Measurements from ENCODE around the gene MRM3.
"Not testable (repeated sequence)": the region's sequence is repeated elsewhere in the genome, so short reads cannot be mapped to it uniquely, and the experiment has no call there.

The MRM3 gene

DNA sequence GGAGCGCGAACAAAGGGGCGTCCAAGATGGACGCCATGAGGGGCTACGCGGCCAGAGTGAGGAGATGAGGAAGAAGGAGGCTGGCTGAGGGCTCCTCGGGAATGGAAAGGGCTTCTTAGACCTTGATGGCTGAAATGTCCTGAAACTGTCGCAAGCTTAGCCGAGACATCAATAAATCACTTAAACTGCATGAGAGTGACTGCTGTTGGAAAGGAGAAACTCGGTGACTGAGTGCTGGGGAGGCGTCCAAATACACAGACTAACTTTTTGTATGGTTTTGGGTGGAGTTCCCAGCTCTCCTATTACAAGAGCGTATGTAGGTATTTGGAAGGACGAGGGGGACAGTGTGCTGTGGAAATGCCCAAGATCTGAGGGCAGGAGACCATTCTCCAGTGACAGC is 28.7 kb upstream of the MRM3 start:
- DNase-seq (ENCODE audit: low read depth, low spot score), result no peak

DNA sequence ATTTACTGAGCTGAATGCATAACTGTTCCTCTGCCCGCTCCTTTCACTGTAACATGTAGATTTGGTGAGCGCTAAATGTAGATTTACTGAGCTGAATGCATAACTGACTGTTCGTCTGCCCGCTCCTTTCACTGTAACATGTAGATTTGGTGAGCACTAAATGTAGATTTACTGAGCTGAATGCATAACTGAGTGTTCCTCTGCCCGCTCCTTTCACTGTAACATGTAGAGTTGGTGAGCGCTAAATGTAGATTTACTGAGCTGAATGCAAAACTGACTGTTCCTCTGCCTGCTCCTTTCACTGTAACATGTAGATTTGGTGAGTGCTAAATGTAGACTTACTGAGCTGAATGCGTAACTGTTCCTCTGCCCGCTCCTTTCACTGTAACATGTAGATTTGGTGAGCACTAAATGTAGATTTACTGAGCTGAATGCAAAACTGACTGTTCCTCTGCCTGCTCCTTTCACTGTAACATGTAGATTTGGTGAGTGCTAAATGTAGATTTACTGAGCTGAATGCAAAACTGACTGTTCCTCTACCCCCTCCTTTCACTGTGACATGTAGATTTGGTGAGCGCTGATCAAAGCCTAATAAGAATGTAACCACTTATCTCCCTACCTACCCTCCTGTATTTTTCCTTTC is 26.7 kb upstream of the MRM3 start:
- DNase-seq (ENCODE audit: low read depth, low spot score), result not testable (repeated sequence)

DNA sequence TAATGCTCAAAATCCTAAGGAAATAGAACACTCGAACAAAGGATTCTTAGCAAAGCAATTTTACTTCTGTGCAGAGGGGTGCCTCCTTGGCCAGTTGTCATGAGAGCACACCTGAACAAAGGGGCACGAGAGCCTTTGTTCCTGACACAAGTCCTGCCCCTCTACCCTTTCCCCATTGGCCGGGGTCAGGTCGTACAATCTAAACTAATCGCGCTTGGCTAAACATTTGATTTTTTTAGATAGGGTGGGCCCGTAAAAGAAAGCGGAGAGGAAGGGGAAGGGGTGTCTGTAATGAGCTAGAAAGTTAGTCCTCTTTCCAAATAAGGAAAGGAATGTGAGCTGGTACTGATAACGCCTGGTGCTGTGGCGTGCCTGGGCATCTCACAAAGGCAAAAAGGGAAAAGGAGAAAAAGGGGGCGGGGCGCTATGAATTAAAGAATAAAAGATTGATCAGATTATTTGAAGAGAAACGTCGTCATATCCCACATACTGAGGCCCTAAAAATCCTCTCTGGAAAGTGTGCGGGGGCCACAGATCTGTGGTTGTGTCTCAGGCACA is 26.1 kb upstream of the MRM3 start:
- DNase-seq (ENCODE audit: low read depth, low spot score), result not testable (repeated sequence)

DNA sequence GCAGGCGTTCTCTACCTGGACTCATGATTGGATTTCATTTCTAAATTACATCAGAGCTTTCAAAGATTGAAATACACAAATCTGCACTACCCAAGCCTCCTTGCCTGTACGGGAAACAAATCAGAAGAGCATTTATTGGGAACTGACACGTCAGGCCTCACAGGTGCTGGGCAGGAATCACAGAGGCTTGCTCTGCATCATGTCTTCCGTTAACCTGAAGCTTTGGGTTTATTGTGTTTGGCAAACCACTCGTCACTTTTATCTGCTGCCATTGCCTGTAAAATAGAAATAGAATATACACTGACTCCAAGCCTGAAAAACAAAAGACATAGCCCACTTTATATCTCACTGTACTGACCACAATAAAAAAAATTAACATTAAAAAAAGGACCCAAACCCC is 22.2 kb upstream of the MRM3 start:
- no peak for DNase-seq (ENCODE audit: low read depth, low spot score)

DNA sequence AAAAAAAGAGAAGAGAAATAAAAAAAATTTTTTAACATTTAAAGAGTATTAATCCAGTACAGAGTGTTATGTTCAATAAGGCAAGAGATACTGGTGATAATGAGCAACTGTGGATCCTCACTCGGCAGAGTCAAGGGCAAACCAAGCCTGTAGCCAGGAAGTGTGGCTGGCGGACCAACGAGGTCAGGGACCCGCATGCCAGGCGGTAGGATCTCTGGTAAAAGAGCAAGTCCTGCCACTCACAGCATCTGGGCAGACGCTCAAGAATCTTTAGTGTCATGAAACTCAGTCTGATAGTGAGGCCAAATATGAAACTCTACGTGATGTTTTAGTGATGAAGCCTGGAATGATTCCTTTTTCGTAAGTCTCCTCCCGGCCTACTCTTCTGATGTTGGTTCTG is 21.8 kb upstream of the MRM3 start:
- no peak for DNase-seq (ENCODE audit: low read depth, low spot score)

DNA sequence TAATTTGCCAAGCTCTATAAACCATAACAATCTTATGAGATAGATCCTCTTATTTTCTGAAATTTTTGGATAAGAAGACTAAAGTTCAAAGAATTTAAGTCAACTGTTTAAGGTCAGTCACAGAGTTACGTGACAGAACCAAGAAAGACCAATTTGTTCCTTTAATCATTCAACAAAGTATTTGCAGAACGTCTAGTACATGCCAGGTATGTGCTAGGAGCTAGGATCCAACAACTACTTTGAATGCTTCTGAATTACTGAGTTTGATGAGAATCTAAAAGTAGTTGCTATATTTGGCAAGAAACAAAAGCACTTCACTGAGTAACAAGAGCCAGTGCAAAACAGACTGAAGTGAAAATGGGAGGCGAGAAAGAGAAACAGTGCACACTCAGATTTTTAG is 15.1 kb upstream of the MRM3 start:
- no peak for DNase-seq (ENCODE audit: low read depth, low spot score)

DNA sequence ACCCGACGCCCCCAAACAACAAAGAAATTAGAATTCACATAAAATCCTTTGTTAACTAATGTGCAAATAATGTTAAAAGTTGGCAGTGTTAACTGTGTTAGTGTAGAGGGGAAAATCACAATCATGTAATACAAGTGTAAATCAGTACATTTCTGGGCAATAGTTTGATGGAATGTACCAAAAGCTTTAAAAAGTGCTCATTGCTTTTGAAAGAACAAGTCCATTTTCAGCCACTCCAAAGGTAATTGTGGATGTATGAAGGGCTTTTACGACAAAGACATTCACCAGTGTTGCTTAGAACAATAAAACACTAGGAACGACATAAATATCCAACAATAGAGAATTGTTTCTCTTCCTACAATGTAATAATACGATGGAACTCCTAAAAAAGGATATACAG is 9.1 kb upstream of the MRM3 start:
- DNase-seq (ENCODE audit: low read depth, low spot score), result no peak

DNA sequence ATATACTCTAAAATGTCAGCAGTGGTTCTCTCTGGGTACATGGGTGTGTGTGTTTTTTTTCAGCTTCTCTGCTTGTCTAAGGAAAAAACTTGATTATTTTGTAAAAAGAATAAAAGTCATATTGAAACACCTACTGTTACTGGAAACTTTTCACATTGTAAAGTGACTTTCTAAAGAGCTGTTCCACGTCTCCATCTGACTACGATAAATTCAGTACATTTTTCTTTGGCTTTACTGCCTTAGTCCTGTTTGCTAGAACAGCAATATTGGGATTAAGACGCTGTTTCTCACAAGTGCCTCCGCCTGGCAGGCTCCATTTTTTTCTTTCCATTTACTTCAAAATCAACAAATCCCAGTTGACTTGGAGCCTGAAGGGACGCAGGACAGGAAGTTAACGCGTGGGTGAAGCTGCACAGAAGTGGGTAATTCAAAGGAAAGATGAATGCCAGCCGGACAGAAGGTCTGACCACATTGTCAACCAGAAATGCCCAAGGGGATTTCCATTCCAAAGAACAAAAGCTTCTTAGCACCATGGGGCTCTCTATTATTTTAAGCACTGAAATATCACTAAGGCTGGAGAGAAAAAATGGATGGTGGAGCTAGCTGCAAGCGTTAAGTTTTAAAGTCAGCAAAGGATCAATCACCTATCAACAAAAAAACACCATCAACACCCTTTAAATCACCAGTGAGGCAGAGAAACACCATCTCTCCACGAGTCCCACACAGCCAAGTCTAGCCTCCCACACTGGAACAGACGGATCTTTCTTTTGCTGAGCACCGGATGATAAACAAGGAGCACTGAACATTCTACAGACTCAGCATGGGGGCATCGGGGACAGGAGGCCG is 8.5 kb upstream of the MRM3 start:
- no peak for DNase-seq (ENCODE audit: low read depth, low spot score)

DNA sequence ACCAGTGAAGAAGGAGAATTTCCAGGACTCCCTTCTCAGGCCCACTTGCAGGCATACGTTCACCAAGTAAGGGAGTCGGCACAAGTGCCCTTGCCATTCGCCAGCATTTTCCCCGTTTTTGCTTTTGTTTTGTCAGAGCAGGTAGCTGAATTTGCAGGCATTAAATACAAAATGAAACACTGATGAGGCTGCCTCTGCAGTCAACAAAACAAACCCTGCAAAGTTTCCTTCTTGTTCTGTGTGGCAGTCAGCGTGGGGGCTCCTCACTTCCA is 7.9 kb upstream of the MRM3 start:
- DNase-seq (ENCODE audit: low read depth, low spot score), result no peak

DNA sequence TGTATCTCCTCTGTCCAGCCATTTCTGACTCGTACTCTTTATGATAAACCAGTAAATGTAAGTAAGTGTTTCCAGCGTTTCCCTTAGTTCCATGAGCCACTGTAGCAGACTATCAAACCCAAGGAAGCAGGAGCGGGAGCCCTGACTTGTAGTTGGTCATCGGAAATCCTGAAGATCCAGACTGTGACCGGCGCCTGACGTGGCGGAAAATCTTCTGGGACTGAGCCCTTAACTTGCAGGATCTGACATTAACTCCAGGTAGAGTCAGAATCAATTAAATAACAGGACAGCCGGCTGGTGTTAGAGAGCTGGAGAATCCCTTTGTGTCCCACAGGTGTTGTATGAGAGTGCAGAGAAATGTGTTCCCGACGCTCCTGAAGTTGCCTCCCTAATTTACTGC is 4.1 kb upstream of the MRM3 start:
- DNase-seq (ENCODE audit: low read depth, low spot score), result no peak

DNA sequence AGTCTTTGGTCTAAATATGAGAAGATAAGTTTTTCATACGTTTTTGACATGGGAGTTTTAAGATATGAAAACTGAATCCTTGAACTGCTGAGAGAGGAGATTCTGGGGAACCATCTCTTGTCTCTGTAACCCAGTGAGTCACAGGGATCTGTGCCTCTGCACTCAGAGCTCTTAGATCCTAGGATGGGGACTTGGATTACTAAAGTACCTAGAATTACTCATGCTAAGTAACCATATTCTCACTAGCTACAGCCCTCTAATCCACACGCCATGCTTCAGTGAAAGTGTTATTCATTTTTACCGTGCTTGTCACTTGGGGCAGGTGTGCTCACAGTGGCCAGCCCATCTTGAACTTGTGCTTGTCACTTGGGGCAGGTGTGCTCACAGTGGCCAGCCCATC is 2.0 kb downstream of the MRM3 start:
- no peak for DNase-seq (ENCODE audit: low read depth, low spot score)

DNA sequence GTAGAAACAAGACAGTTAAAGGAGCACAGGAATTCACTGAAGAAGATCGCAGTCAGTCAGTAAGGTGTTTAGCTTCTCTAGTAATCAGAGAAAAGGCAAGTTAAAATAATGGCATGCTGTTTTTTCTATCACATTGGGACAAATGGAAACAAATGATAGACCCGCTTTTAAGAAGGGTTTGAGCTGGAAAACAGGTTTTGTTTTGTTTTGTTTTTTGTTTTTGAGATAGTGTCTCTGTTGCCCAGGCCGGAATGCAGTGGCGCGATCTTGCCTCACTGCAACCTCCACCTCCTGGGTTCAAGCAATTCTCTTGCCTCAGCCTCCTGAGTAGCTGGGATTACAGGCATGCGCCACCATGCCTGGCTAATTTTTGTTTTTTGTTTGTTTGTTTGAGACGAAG is 3.7 kb downstream of the MRM3 start:
- DNase-seq (ENCODE audit: low read depth, low spot score), result not testable (repeated sequence)

DNA sequence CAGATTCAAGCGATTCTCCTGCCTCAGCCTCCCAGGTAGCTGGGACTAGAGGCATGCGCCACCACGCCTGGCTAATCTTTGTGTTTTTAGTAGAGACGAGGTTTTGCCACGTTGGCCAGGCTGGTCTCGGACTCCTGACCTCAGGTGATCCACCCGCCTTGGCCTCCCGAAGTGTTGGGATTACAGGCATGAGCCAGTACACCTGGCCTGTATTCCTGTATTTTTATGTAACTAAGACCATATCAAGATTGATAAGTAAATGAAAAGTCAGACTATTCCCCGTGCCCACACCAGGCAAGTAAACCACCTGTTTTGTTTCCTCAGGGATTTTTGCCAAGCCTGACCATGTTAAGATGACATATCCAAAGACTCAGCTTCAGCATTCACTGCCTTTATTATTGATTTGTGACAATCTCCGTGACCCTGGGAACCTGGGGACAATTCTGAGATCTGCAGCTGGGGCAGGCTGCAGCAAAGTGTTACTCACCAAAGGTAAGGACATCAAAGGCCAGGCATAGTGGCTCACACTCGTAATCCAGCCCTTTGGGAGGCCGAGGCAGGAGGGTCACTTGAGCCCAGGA is 5.6 kb downstream of the MRM3 start:
- DNase-seq (ENCODE audit: low read depth, low spot score), result no peak

DNA sequence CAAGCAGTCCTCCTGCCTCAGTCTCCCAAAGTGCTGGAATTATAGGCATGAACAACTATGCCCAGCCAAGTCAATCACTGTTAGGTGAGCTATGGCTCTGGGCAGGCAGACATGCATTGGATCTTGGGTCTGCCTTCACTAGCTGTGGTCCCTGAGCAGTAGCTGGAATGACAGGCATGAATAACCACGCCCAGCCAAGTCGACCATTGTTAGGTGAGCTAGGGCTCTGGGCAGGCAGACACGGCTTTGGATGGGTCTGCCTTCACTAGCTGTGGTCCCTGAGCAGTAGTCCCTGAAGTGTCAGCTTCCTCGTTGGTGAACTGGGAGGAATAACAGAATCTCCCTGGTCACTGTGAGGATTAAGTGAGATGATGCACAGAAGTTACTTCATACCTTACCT is 6.4 kb downstream of the MRM3 start:
- DNase-seq (ENCODE audit: low read depth, low spot score), result no peak

DNA sequence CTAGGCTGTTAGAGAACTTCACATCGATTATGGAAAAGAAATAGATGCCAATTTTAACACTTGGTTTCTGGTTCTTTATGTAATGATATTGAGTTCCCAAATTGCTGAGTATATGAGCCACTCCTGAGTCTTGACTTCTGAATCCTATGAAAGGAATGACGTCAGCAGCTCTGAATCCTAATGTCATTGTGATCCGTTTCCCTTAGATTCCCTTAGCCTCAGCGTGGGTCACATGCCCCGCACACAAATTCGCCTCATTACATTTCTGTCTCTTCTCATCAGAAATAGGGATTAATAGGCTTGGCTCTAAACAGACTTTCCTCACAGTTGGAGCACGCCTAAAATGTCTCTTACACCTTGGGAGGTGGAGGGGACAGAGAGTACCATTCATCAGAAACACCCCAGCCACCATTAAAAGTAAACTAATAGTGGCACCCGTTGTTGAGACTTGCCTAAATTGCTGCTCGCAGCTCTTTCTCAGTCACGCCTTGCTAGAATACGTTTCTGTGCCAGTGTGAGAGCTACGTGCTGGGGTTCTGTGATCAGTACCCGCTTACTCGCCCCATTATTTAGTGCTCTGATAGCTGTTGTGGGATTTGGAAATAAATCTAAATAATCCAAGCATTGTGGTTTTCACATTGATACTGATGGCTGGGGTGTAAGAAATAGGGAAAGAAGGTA is 7.1 kb downstream of the MRM3 start:
- DNase-seq (ENCODE audit: low read depth, low spot score), result no peak

DNA sequence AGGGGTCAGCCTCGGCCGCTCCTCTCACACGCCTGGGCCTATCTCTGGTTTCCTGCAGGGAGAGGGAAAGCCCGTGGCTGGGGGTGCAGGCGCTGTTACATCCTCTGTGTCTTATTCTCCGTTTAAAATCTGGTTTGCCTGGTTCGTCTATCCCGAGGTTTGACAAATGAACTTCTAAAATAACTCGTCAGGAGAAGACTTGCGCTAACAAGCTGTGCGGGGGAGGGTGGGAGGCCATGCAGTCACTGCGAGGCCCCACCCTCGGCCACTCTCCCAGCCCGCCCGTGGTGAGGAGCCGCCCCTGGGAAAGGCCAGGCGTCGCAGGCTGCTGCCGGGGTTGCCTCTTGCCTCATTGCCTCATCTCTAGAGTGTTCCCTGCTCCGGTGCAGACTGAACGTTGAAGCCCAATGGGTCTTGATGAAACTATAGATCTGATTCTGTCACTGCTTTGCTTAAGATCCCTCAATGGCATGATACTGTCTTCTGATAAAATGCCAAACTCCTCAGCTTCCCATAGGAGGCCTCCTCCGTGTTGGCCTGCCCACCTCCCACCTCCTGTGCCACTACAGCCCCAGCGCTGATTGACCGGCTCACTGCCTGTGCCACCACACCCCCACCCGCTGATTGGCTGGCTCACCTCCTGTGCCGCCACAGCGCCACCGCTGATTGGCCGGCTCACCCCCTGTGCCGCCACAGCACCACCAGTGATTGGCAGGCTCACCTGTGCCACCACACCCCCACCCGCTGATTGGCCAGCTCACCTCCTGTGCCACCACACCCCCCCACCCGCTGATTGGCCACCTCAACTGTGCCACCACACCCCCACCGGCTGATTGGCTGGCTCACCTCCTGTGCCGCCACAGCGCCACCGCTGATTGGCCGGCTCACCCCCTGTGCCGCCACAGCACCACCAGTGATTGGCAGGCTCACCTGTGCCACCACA is 8.0 kb downstream of the MRM3 start:
- DNase-seq (ENCODE audit: low read depth, low spot score), result not testable (repeated sequence)

DNA sequence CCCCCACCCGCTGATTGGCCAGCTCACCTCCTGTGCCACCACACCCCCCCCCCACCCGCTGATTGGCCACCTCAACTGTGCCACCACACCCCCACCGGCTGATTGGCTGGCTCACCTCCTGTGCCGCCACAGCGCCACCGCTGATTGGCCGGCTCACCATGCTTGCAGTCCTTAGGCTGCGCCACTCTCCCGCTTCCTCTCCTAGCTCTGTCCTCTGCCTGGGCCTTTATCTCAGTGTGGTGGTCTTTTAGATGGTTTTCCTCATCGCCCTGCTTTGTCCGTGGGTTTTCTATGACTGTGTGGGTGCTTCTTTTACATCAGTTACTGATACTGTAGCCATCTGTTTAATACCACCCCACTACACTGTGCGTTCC is 8.7 kb downstream of the MRM3 start:
- DNase-seq (ENCODE audit: low read depth, low spot score), result not testable (repeated sequence)

DNA sequence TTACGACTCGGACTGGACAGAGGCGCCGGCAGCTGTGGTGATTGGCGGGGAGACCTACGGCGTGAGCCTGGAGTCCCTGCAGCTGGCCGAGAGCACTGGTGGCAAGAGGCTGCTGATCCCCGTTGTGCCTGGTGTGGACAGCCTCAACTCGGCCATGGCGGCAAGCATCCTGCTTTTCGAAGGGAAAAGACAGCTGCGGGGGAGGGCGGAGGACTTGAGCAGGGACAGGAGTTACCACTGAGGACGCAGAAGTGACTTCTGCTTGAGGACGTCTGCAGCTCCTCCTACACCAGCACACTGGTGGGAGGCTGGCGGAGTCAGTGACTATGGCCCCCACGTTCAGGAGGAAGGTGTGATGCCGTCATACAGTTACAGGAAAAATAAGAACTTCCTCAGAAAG is 9.7 kb downstream of the MRM3 start:
- no peak for DNase-seq (ENCODE audit: low read depth, low spot score)

DNA sequence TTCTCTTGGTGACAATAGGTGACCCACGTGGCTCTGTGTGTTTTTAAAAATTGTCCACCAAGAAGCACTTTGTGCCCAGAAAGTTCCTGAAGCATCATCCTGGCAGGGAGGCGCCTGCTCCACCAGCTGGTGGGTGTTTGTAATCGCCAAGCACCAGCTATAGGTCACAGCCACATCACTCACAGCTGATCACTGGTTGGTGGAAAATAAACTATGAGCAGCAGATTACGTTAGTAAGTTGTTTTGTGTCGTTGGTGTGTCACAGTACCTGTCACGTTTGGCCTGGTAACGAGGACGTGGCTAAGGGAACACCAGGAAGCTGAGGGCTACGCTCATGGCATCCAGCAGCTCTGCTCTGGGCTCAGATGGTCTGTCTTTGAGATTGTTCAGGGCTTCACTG is 10.1 kb downstream of the MRM3 start:
- no peak for DNase-seq (ENCODE audit: low read depth, low spot score)

DNA sequence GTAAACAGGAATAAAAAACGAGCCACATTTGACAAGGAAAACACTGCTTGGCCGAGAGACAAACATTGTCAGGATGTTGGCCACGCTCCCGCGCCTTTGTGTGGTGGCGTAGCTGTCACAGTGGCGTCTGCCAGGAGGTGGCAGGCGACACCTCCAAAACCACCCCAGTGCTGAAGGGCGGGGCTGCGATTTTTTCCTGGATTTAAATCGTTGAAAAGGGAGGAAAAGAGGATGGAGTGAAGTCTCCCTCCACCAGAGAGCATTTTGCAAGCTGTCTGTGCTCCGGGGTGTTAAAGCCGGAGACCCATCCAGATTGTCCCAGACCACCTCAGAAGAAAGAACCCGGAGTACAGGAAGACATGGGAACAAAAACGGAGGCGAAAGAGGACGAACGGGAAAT is 12.7 kb downstream of the MRM3 start:
- peak; percentile 49 for DNase-seq (ENCODE audit: low read depth, low spot score)

DNA sequence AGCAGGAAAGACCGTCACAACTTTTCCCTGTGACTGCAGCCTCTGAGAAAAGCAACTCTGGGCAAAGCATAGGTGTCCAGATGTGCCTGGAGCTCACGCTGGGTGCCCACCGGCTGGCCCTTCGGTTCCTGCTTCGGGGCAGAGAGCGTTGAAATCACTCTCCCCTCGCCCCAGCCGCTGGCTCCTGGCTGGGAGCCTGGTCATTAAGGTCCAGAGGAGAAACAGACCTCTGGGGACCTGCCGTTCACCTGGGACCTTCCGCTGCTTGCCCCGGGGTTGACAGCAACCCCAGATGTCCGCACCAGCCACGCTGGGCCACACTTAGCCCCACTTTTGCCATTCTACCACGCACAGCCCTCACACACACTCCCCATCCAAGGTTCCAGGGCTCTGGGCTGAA is 13.1 kb downstream of the MRM3 start:
- no peak for DNase-seq (ENCODE audit: low read depth, low spot score)
